HG02763 (cell line): Measurements from ENCODE around the gene C4B.
"Not testable (repeated sequence)": the region's sequence is repeated elsewhere in the genome, so short reads cannot be mapped to it uniquely, and the experiment has no call there.

Source experiments
- ATAC-seq: cut with Tn5 transposase; IDR thresholded peaks from one replicate; pipeline ENCODE4 v1.9.1; 2021; ENCODE audit warnings: mild to moderate bottlenecking, moderate library complexity; ENCODE audit not compliant: unreplicated experiment

The C4B gene

GRCh38 chr6:31980998-31981397 lies 33.6 kb upstream of the C4B start:
- not testable (repeated sequence) for ATAC-seq

- not testable (repeated sequence) for ATAC-seq
Observed at GRCh38 chr6:31981744-31982143, 32.9 kb upstream of the C4B start, which contains the start of gene C4A. Gene C4A (plus strand): TSS chr6:31982057. CDS start chr6:31982108, 51 bp downstream.

- not testable (repeated sequence) for ATAC-seq
Observed at GRCh38 chr6:31989363-31989762, 25.2 kb upstream of the C4B start.

- not testable (repeated sequence) for ATAC-seq
Observed at GRCh38 chr6:31994421-31994820, 20.2 kb upstream of the C4B start.

- not testable (repeated sequence) for ATAC-seq
Observed at GRCh38 chr6:31996385-31996784, 18.2 kb upstream of the C4B start.

- ATAC-seq, result not testable (repeated sequence)
Observed at GRCh38 chr6:32002546-32003268, 11.9 kb upstream of the C4B start.

GRCh38 chr6:32003301-32003700 lies 11.3 kb upstream of the C4B start:
- ATAC-seq, result not testable (repeated sequence)

- not testable (repeated sequence) for ATAC-seq
Observed at GRCh38 chr6:32004393-32004792, 10.2 kb upstream of the C4B start.

- ATAC-seq, result not testable (repeated sequence)
Observed at GRCh38 chr6:32004864-32005537, 9.6 kb upstream of the C4B start.

GRCh38 chr6:32005538-32005880 lies 9.1 kb upstream of the C4B start:
- not testable (repeated sequence) for ATAC-seq

- ATAC-seq, result not testable (repeated sequence)
Observed at GRCh38 chr6:32005991-32006529, 8.5 kb upstream of the C4B start.

- ATAC-seq, result not testable (repeated sequence)
Observed at GRCh38 chr6:32007086-32007485, 7.5 kb upstream of the C4B start.

GRCh38 chr6:32008037-32008436 lies 6.6 kb upstream of the C4B start:
- not testable (repeated sequence) for ATAC-seq

- ATAC-seq, result not testable (repeated sequence)
Observed at GRCh38 chr6:32008616-32009015, 6.0 kb upstream of the C4B start.

GRCh38 chr6:32009537-32009936 lies 5.1 kb upstream of the C4B start:
- not testable (repeated sequence) for ATAC-seq

- ATAC-seq, result not testable (repeated sequence)
Observed at GRCh38 chr6:32010856-32011530, 3.6 kb upstream of the C4B start.

- not testable (repeated sequence) for ATAC-seq
Observed at GRCh38 chr6:32012941-32013617, 1.5 kb upstream of the C4B start.

GRCh38 chr6:32013738-32014137 lies 857 bp upstream of the C4B start:
- ATAC-seq, result not testable (repeated sequence)

GRCh38 chr6:32022100-32022499 lies 7.5 kb downstream of the C4B start:
- not testable (repeated sequence) for ATAC-seq

- not testable (repeated sequence) for ATAC-seq
Observed at GRCh38 chr6:32028631-32029030, 14.0 kb downstream of the C4B start.

- not testable (repeated sequence) for ATAC-seq
Observed at GRCh38 chr6:32029553-32029952, 15.0 kb downstream of the C4B start.
